Chondrocyte (in vitro differentiated cells): ENCODE data around the gene PDCD11. TPM values are rescaled to one million over a fixed set of nuclear protein-coding genes. Genes with fewer than 3 reads are reported as not detected.
A peak's percentile ranks its signal among the peaks of the same experiment; 100 is the strongest.

Experiments used
- DNase-seq: peaks from one replicate; pipeline ENCODE4 v3.0.0; 2021; ENCODE audit warnings: mixed read lengths, low spot score
- H3K27ac Mint-ChIP-seq: one replicate; pipeline ENCODE4 v1.8.0; 2021; ENCODE audit warnings: mild to moderate bottlenecking, moderate library complexity, mixed read lengths; ENCODE audit not compliant: unreplicated experiment
- H3K27me3 Mint-ChIP-seq: 2 replicates; pipeline ENCODE4 v1.8.0; 2021; ENCODE audit warnings: low read depth, mixed read lengths
- H3K36me3 Mint-ChIP-seq: 2 replicates; pipeline ENCODE4 v1.8.0; 2021; ENCODE audit warnings: low read depth, mixed read lengths
- H3K4me1 Mint-ChIP-seq: 2 replicates; pipeline ENCODE4 v1.8.0; 2021; ENCODE audit warnings: low read depth, mild to moderate bottlenecking, mixed read lengths
- H3K4me3 Mint-ChIP-seq: one replicate; pipeline ENCODE4 v1.8.0; 2021; ENCODE audit warnings: mild to moderate bottlenecking, moderate library complexity, mixed read lengths; ENCODE audit not compliant: unreplicated experiment
- H3K9me3 Mint-ChIP-seq: 2 replicates; pipeline ENCODE4 v1.8.0; 2021; ENCODE audit warnings: low read depth, mixed read lengths
- total RNA-seq: library from RNA; stranded (reverse); gene quantifications from 3 replicates; pipeline ENCODE4 v1.2.1, GENCODE V29; 2021
- TF ChIP-seq, protein P1 (sequence below): fragments of 200-600 bp; sonication (generic); IDR thresholded peaks from 2 replicates; pipeline ENCODE4 v1.5.0; 2021; ENCODE audit warnings: antibody characterized with exemption, mild to moderate bottlenecking, moderate library complexity

The PDCD11 gene
- total RNA-seq, 1 donor from 2014 or later = 27.9 TPM

GRCh38 chr10:103469201-103469600 is 72.8 kb downstream of the PDCD11 start:
- Mint-ChIP-seq H3K9me3 (no peaks in the 10 kb centered on the region), H3K27me3 (peaks cover 12% of the 10 kb centered on the region), H3K4me3 (no peak overlapping the region), H3K36me3 (no peaks in the 10 kb centered on the region), H3K27ac (no peak overlapping the region), H3K4me1 (peaks cover 11% of the 10 kb centered on the region)
- TF ChIP-seq, protein P1, sequence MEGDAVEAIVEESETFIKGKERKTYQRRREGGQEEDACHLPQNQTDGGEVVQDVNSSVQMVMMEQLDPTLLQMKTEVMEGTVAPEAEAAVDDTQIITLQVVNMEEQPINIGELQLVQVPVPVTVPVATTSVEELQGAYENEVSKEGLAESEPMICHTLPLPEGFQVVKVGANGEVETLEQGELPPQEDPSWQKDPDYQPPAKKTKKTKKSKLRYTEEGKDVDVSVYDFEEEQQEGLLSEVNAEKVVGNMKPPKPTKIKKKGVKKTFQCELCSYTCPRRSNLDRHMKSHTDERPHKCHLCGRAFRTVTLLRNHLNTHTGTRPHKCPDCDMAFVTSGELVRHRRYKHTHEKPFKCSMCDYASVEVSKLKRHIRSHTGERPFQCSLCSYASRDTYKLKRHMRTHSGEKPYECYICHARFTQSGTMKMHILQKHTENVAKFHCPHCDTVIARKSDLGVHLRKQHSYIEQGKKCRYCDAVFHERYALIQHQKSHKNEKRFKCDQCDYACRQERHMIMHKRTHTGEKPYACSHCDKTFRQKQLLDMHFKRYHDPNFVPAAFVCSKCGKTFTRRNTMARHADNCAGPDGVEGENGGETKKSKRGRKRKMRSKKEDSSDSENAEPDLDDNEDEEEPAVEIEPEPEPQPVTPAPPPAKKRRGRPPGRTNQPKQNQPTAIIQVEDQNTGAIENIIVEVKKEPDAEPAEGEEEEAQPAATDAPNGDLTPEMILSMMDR = no peak
- DNase-seq = no peak

GRCh38 chr10:103470761-103471653 is 74.6 kb downstream of the PDCD11 start:
- TF ChIP-seq, protein P1 = no peak
- no peak for DNase-seq
- H3K36me3 Mint-ChIP-seq = no peaks in the 10 kb centered on the region
- H3K27ac Mint-ChIP-seq = peak overlapping the region; percentile 2
- no peak overlapping the region for H3K4me3 Mint-ChIP-seq
- H3K9me3 Mint-ChIP-seq = no peaks in the 10 kb centered on the region
- H3K4me1 Mint-ChIP-seq = peaks cover 11% of the 10 kb centered on the region
- peaks cover 15% of the 10 kb centered on the region for H3K27me3 Mint-ChIP-seq

- H3K27me3 Mint-ChIP-seq = peaks cover 15% of the 10 kb centered on the region
- TF ChIP-seq, protein P1 = no peak
- DNase-seq = no peak
- no peaks in the 10 kb centered on the region for H3K9me3 Mint-ChIP-seq
- H3K27ac Mint-ChIP-seq = no peak overlapping the region
- peaks cover 3% of the 10 kb centered on the region for H3K4me1 Mint-ChIP-seq
- no peaks in the 10 kb centered on the region for H3K36me3 Mint-ChIP-seq
- no peak overlapping the region for H3K4me3 Mint-ChIP-seq
These were observed 75.6 kb downstream of the PDCD11 start for GRCh38 chr10:103472005-103472404.

DNA sequence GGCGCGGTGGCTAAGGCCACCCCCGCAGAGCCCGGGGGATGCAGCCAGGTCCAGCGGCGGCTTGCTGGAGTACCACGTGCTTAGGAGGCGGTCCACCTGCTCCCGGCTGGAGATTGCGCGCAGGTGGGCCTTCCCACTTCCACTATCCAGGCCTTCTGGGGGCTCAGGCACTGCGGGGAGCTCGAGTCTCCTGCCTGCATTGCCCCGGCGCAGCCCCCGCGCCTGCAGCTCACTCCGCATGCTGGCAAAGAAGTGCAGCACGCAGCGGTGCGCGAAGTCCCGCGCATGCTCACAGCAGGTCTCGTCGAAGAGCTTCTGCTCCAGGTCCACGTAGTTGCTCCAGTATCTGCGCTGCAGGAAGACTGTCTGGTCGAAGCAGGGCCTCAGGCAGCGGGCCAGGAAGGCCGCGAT is 76.8 kb downstream of the PDCD11 start:
- H3K4me3 Mint-ChIP-seq = no peak overlapping the region
- TF ChIP-seq, protein P1 = no peak
- H3K27ac Mint-ChIP-seq = no peak overlapping the region
- no peaks in the 10 kb centered on the region for H3K36me3 Mint-ChIP-seq
- H3K27me3 Mint-ChIP-seq = peaks cover 18% of the 10 kb centered on the region
- H3K4me1 Mint-ChIP-seq = no peaks in the 10 kb centered on the region
- no peaks in the 10 kb centered on the region for H3K9me3 Mint-ChIP-seq
- no peak for DNase-seq

GRCh38 chr10:103474077-103474476 is 77.7 kb downstream of the PDCD11 start:
- no peaks in the 10 kb centered on the region for H3K9me3 Mint-ChIP-seq
- DNase-seq = no peak
- no peak overlapping the region for H3K27ac Mint-ChIP-seq
- H3K36me3 Mint-ChIP-seq = no peaks in the 10 kb centered on the region
- TF ChIP-seq, protein P1 = no peak
- H3K4me3 Mint-ChIP-seq = no peak overlapping the region
- peaks cover 18% of the 10 kb centered on the region for H3K27me3 Mint-ChIP-seq
- no peaks in the 10 kb centered on the region for H3K4me1 Mint-ChIP-seq
